HG03103 (cell line): ENCODE data around the gene BCL2.

ENCODE experiments used
- ATAC-seq: cut with Tn5 transposase; IDR thresholded peaks from one replicate; pipeline ENCODE4 v1.9.1; 2021; ENCODE audit warnings: low read depth; ENCODE audit not compliant: unreplicated experiment

Gene BCL2

DNA sequence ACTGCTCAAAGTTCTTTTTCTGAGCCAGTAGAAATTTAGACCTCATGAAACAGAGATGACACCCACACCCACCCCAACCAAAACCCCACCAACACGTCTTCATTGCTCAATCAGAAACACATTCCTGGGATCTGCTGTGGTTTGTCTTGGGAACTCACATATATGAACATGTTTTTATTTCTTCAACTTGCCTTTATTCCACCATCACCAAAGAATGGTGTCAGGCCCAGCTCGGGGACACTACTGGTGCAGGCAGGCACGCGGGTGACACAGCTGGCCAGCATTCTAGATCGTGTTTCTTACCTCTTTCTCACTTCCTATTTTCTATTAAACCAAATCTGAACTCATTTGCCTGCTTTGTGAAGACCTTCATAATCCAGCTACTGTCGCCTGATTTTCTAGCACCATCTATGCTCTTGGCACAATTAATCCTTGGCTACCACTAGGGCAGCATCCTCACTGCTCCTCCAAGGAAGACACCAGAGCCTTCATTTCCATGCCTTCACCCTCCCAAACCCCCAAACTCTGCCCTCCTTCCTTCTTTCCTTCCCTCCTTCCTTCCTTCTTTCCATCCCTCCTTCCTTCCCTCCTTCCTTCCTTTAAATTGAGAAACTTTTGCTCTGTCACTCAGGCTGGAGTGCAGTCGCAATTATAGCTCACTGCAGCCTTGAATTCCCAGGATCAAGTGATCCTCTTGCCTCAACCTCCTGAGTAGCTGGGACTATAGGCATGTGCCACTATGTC is 157.1 kb downstream of the BCL2 start:
- ATAC-seq = peak; percentile 28

DNA sequence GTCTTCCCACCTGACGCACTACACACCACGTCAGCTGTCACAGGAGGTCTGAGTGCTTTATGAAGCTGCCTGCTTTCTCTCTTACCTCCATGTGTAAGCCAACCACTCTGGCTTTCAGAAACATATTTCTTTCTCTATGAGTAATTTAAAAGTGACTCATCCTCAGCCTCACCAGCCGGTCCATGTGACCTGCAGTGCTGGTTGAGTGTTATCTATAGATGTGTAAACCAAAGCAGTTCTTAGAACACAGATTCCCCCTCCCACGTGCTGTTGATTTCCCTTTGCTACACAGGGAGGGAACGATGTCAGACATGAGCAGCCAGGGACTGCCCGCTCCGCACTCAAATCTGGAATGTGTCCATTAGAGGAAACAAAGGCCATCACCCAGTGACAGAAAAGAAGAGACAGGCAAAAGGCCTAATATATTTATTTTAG is 157.8 kb downstream of the BCL2 start:
- ATAC-seq = peak; percentile 50

DNA sequence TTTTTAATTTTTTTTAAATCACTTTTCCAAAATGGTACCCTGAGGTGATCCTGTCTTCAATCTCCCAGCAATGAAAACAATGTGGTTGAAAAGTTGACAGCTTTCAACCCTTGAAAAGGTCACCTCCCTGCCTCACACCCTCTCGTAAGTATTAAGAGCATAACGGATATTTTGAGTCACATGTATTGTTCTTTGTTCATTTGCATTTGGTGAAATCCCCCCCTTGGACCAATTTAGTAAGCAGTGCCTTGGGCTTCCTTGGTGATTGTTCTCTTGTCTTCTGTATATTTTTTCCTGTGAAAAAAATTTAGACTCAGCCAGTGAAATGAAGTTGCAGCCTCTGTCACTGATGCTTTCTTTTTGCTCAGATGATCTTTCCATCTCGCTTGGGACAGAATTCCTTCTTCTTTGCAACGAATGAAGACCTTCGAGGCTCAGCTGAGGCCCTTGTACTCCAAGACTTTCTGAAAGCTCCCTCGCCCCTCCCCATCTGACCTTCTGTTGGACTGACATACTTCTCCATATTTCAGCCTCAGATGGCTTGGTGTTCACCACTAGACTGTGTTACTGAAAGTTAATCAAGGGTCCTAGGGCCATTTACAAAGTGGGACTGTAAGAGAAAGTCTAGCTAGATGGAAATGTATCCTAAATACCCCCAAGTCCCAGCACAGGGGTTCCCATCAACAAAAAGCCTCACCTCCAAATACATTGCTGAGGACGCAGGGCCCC is 158.4 kb downstream of the BCL2 start:
- peak; percentile 30 for ATAC-seq

DNA sequence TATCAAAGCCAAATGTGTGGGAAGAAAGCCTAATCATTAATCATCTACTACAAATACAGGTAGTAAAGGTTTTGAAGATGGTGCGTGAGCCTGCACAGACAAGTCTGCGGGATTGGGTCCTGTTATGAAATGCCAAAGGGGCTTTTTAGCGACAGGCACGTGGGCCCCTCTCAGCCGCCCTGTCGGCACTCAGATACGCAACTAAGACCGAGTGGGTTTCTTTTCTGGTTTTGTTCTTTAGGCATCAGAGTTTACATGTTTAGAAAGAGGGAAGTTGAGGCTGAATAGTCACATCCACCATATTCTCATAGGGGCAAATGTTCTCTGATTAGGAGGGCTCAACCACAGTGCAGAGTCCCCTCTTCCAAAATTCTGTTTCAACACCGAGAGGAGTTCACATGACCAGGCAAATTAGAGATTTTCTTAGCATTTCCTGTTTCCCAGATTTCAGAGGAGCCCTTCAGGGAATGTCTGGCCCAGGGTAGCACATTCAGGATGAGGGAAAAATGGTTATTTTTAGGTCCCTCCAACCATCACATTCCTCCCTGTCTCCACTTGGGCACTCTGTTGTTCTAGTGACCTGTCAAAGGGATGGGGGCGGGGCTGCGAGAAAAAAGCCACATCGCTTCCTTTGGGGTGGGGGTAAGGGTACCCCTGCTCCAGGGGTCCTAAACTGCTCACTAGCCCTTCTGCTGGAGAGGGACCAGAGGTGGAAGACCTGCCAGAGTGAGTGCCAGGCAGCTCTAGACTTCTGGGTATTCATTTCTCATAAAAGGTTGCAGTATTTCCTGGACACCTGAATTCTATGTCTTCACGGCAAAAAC is 159.2 kb downstream of the BCL2 start:
- no peak for ATAC-seq

DNA sequence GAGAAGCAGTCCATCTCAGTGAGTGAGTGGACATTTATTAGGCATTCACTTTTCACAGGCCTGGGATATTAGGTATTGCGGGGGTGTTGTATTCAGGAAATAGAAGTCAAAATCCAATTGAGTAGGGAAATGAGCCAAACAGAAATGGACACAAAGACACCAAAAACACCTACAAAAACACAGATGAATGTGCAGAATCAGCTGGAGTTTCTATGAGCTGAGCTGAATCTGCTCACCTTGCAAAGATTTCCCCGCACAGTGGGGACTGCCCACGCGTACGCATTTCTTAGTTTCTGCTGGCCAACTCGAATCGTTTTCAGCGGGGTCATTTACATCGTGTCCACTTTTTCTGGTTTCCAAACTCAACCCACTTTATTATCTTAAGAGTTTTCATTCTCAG is 160.0 kb downstream of the BCL2 start:
- no peak for ATAC-seq

DNA sequence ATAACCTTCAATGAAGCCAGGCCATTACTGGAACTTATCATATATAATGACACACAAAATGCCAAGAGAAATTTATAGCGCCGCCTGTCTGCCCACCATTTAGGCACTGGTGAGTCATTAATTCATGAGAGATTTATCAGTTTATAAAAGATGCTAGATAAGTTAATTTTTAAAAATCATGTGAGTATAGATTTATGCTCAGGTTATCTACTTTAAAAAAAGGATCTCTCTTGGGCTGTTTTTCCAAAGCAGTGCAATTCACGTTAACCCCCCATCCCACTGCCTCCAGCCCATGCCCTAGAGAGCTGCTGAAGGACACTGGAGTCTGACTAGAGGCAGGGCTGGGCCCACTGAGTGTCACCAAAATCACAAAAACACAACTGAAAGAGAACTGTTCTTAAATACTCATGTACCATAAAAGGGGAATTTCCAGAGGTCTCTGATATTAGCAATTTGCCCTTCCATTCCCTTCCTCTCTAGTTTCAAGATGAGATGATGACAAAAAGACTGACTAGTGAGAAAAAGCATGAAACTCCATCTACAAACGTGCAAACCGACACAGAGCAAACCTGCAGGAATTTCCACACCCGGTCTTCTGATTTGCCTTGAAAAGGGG is 160.8 kb downstream of the BCL2 start:
- peak; percentile 8 for ATAC-seq

DNA sequence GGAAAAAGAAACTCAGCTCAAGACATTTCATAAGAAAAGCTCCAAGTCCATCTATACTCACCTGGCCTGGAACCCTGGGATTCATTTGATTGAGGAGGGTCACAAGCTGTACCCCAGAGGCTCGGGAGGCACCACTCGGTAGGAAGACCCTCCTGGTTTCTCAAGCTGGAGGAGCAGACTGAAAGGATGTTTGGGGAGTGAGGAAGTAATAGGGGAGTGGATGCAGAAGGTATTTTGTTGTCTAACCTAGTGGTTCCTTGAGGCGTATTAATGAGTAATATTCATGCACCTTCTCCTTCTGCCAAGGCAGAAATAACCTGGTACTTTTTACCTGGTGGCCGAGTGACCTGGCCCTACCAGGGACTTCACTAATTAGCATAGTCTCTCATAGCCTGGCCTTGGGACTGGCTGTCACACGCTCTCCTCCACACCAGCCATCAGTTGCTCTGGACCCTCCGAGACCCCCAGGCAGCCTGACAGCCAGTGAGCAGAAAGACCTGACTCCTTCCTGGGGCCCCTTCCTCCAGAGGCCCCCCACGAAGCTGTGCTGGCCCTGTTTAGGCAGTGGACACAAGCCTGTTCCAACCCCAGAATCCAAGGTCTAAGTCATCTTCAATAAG is 161.4 kb downstream of the BCL2 start:
- ATAC-seq = no peak

DNA sequence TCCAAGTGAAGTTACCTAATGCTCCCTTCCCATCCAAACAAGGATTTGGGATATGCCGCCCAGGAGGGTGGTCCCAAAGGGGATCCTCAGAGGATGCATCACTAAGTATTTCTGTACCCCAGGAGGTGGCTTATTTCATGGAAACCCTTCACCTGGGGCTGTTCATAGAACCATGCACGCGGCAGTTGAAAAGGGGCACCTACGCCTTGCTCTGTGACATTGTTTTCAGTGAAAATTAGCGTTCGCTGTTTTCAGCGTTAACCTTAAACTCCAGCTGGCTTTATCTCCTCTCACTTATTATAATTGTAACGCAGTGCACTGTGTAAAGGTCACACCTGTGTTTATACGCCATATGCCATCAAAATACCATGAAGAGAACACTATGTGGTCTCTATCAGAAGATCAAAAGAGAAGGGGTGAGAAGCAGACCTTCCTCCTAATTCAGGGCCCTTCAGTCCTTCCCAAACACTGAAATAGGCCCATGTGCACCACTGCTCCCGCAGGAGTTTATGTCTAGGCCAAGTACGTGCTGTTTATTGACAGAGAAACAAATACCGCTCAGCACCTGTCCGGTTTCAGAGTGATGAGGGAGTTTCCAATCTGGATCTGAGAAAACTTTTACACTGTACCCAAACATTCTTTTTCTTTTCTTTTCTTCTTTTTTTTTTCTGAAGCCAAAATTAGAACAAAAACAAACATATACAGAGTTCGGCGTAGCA is 162.1 kb downstream of the BCL2 start:
- ATAC-seq = no peak

DNA sequence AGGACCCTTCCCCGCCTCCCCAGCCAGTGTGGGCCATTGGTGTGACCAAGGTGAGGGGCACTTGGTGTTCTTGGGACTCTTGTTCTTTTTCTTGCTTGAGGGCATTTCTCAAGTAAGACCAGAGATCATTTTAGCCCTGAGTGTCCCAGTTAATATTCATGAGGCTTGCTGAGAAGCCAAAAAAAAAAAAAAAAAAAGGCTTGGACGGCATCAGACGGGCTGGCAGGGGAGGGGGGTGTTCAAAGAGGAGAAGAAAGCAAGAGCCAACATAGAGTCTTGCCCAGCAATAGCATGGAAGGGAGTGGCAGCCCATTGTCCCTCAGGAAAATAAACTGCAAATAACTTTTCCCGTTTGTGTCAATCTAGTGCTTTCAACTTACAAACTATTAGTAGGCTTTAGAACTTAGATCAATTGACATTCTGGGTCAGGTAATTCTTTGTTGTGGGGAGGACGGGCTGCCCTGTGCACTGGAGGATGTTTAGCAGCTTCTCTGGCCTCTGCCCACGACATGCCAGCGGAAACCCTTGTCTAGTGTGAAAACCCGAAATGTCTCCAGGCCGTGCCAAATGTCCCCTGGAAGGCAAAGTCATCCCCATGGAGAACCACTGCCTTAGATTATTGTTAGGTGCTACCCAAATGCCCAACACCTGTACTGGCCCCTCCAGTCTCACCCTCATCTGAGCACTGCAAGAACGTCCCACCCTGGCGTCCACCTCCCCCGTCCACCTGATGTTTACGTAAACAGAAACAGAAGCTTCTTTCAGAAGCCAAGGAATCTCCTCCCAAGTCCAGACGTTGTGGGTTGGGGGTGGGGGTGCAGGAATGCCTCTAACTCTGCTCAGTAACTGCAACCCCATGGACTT is 163.4 kb downstream of the BCL2 start:
- no peak for ATAC-seq

DNA sequence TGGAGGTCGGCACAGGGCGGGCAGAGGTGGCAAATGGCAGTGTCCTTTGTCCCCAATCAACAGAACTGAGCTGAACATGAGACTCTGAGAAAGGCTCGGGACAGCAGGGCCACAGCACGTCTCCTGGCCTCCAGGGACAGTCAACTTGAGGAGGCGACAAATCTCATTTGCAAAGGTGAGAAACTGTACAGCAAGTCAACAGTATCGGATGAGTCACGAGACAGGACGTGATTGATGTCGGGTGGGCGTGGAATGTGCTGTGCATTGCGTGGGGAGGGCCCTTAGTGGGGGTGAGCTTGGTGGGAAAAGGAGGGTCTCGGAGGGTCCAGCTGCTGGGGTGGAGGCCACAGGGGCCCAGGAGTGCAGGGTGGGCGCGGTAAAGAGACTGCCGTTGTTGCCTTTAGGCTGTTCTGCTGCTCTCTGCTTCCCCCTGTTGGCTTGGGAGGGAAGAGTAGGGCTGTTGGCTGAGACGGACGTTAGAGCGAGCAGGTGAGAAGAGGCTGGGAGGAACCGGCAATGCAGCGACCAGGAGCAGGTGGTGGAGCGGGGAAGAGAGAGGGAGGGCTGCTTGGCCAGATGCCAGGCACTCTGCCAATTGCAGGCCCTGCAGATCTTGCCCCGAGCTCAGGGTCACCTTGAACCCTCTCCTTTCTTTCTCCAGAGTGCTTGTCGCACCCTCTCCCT is 164.3 kb downstream of the BCL2 start:
- ATAC-seq = peak; percentile 42

DNA sequence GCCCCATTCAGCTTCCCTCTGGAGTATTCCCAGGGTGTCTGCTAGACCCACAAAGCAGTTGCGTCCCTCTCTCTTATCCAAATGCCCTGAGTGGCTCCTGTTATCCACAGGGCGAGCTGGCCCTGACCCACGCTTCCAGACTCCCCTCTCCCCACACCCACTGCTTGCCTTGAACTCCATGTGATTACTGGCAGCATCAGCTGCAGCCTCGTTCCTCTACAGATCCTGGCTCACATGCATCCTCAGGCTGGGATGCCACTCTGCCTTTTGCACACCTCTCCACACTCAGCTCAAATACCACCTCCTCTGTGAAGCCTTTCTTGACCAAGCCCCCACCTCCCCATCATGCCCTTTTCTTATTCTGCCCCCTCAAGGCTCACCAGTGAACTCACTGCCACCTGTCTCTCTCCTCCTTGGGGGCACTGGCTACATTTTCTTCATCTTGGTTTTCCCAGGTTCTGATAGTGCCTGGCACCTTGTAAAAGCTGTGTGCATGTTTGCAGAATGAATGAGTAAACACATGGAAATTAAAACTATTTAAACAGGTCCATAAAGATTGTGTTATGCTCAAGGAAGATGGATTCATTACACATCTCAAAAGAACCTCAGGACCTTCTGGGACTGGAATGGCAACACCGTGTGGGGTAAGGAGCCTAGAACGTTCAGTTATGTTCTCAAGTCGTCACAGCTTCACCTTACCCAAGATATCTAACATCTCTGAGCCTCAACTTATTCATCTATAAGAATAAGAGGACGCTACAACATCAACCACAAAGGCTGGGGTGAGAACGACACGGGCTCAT is 165.0 kb downstream of the BCL2 start:
- no peak for ATAC-seq

DNA sequence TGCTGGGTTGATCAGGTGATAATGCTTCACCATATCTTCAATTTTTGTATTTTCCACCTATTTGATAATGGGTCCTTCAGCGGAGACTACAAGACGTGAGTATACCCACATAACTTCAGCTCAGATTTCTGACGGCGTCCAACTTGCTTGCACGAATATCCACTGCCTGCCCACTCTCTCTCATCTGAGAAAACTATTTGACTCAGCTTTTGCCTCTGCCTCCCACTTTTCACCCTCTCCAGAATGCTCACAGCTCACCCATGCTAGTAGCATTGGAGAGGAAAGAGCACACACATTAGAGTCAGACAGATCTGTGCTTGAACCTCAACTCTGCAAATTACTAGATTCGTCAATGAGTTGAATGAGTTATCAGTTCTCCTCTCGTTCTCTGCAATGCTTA is 166.8 kb downstream of the BCL2 start:
- ATAC-seq = peak; percentile 31

DNA sequence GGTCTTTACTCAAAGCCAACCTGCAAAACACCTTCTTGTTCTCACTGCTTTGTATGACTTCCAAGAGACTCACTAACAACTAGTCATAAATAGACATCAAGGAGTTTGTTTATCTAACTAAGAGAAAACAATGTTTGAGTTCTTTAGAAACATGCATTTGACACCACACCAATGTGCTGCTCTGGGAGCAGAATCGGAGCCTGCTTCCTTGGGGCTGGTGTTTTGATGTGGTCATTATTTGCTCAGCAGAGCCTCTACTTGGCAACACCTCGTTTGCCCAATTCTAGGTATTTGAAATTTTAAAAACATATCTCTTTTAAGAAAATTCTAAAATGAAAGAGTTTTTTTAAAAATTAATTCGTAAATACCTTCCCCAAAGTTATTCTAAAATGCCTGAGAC is 167.5 kb downstream of the BCL2 start:
- ATAC-seq = no peak

DNA sequence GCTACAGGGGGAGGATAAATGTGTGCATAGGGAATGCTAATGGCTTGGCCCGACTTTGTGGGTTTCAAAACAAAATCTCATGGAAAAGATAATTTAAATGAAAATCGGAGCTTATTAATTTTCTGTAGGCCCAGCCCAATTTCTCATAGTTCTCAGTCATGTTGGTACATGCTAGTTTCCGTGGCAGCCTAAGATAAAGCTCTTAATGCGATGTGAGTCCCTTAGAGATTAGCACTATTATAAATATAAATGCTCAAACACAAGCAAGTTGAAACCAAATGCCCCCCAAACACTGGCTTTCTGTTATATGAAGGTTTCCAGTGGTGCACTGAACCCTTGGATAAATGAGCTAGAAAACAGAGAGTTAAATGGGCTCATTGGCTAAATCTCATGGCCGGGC is 168.0 kb downstream of the BCL2 start:
- ATAC-seq = no peak

DNA sequence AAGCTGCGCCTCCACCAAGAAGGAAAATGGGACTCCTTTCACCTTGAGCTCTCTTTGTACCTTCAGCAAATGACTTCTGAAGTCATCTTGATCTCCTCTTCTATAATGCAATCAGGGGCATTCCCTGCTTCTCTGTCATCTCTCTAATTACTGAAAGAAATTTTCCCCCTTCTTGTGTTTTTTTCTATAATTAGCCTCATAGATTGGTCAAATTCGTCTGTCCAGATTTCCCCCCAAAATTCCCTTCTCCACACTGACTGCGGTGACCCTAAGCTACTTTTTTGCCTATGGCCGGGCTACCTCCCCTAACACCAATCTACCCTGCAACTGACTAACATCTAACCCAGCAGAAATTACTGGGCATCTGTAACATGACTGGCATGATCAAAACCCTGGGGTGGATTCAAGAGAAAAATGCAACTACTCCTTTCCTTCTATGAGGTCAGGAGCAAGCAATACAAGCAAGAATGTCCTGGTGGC is 168.6 kb downstream of the BCL2 start:
- ATAC-seq = no peak

DNA sequence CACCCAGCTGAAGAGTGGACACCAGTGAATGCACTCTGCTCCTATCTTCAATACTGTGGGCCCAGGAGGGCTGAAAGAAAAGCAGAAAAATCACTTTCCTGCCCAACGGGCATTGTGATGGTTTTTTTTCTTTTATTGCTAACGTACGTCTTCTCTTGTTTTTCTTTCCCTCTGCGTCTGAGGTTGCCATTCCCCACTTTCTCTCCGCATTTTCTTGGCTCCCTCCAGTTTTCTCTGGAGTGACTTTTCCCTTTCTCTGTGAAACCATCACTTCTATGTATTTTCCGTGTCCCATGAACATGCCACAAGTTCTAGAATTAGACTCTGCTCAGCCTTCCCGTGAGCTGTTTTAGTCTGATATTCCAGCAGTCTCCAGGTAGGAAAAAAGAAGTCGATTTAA is 169.2 kb downstream of the BCL2 start:
- ATAC-seq = no peak

DNA sequence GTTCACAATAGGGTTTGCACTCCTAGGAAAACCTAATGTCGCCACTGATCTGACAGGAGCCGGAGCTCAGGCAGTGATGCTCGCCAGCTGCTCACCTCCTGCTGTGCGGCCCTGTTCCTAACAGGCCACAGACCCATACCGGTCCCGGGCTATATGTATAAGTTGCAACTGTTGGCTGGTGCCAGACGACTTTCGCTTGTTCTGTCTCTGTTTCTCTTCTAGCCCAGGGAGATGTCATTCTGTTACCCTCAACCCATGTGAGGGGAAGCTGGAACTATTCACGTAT is 170.3 kb downstream of the BCL2 start:
- ATAC-seq = no peak
